Gastroesophageal sphincter (tissue), 3 donors: ENCODE data around the gene SRM.

Experiments used
- EP300 ChIP-seq: sonication (generic); formaldehyde crosslinking; IDR thresholded peaks from one replicate; pipeline ENCODE4 v1.6.1; 2017; ENCODE audit warnings: antibody characterized with exemption, mild to moderate bottlenecking
- POLR2A ChIP-seq, 2 donors: fragments of 450-650 bp; IDR thresholded peaks; one replicate each; pipeline ENCODE4 v1.6.1; 2017; ENCODE audit warnings: antibody characterized with exemption in 2 of 2, mild to moderate bottlenecking in 2 of 2, moderate library complexity in 1 of 2
- POLR2AphosphoS5 ChIP-seq: sonication (generic); formaldehyde crosslinking; IDR thresholded peaks from one replicate; pipeline ENCODE4 v1.6.1; 2017; ENCODE audit warnings: antibody characterized with exemption
- TF ChIP-seq, protein P1 (sequence below), 4 experiments: fragments of 200-600 bp in 2 of 4; fragments of 450-650 bp in 2 of 4; sonication (generic) in 1 of 4; IDR thresholded peaks; one replicate each; pipeline ENCODE4 v1.5.1; 2017 to 2019; ENCODE audit warnings: antibody characterized with exemption in 4 of 4, mild to moderate bottlenecking in 2 of 4, moderate library complexity in 2 of 4

DNA sequence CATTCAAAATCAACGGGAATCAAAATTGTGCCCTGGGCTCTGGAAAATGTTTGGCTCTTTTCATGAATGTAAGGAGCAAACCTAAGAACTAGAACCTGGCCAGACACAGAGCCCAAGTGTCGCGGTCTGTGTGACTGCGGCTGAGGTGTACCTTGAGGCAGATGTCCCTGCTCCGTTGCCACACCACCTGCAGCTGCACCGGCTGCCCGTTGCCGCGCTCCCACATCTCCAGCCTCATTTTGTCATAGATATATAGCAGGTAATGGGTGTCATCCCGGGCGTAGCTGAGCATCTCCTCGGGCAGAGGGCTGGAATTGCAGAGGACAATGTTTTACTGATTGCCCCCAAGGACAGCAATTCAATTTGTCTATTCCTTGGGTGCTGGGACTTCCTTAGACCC lies 21.1 kb upstream of the SRM start:
- TF ChIP-seq, protein P1, sequence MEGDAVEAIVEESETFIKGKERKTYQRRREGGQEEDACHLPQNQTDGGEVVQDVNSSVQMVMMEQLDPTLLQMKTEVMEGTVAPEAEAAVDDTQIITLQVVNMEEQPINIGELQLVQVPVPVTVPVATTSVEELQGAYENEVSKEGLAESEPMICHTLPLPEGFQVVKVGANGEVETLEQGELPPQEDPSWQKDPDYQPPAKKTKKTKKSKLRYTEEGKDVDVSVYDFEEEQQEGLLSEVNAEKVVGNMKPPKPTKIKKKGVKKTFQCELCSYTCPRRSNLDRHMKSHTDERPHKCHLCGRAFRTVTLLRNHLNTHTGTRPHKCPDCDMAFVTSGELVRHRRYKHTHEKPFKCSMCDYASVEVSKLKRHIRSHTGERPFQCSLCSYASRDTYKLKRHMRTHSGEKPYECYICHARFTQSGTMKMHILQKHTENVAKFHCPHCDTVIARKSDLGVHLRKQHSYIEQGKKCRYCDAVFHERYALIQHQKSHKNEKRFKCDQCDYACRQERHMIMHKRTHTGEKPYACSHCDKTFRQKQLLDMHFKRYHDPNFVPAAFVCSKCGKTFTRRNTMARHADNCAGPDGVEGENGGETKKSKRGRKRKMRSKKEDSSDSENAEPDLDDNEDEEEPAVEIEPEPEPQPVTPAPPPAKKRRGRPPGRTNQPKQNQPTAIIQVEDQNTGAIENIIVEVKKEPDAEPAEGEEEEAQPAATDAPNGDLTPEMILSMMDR (IDR thresholded peaks at IDR 0.05): no peak
- no peak for TF ChIP-seq POLR2A (IDR thresholded peaks at IDR 0.05)
- no peak for TF ChIP-seq POLR2AphosphoS5
- no peak for TF ChIP-seq EP300
